Ascending aorta (tissue), 2 donors: Measurements from ENCODE around the gene ARHGAP24. TPM values are rescaled to one million over a fixed set of nuclear protein-coding genes. Genes with fewer than 3 reads are reported as not detected.

Experiments used
- DNase-seq, 2 donors: peaks; one replicate each; pipeline ENCODE4 v3.0.0-alpha.2; 2019; ENCODE audit warnings: low spot score in 2 of 2
- H3K27ac ChIP-seq, 2 donors: fragments of 200-600 bp; sonication (generic); one replicate each; pipeline ENCODE4 v1.5.1; 2016 to 2017; ENCODE audit warnings: mild to moderate bottlenecking in 1 of 2
- H3K27me3 ChIP-seq: fragments of 200-600 bp; sonication (generic); one replicate; pipeline ENCODE4 v1.5.1; 2017
- H3K36me3 ChIP-seq, 2 donors: fragments of 200-600 bp; sonication (generic); one replicate each; pipeline ENCODE4 v1.5.1; 2016
- H3K4me1 ChIP-seq, 2 donors: fragments of 200-600 bp; sonication (generic); one replicate each; pipeline ENCODE4 v1.5.1; 2016 to 2017; ENCODE audit warnings: mild to moderate bottlenecking in 1 of 2
- H3K4me3 ChIP-seq, 2 donors: fragments of 200-600 bp; sonication (generic); one replicate each; pipeline ENCODE4 v1.5.1; 2016 to 2017; ENCODE audit warnings: mild to moderate bottlenecking in 1 of 2
- H3K9me3 ChIP-seq, 2 donors: fragments of 200-600 bp; sonication (generic); one replicate each; pipeline ENCODE4 v1.5.1; 2016
- CTCF ChIP-seq, 3 experiments: fragments of 200-600 bp in 2 of 3; fragments of 450-650 bp in 1 of 3; sonication (generic) in 2 of 3; IDR thresholded peaks; one replicate each; pipeline ENCODE4 v1.5.1; 2016 to 2019; ENCODE audit warnings: antibody characterized with exemption in 3 of 3, mild to moderate bottlenecking in 1 of 3, moderate library complexity in 1 of 3
- intact Hi-C: fragments of 100-400 bp; cut with DNase I; formaldehyde crosslinking; loops from one replicate; pipeline ENCODE4 v1.15.1; 2023
- total RNA-seq: library from RNA; depleted of rRNA; stranded (reverse); fragments of >200 nt; gene quantifications from one replicate; pipeline ENCODE4 v1.1.0, GENCODE V29; 2016

Gene ARHGAP24
- total RNA-seq, 1 donor from 2014 or later = 13.9 TPM

- Histone ChIP-seq H3K36me3 (no peaks in the 10 kb centered on the region), H3K9me3 (no peaks in the 10 kb centered on the region), H3K27ac (no peak overlapping the region), H3K27me3 (no peaks in the 10 kb centered on the region), H3K4me3 (no peak overlapping the region), H3K4me1 (peaks cover 0 to 4% of the 10 kb centered on the region in 2 donors)
- no peak for DNase-seq
- no peak for TF ChIP-seq CTCF (IDR thresholded peaks at IDR 0.05)
- intact Hi-C loops = no loop called here
These were observed 563.1 kb downstream of the ARHGAP24 start for GRCh38 chr4:86038037-86038436.

- no peaks in the 10 kb centered on the region for H3K4me1 ChIP-seq
- intact Hi-C loops = loop anchor here (2.0 to 10.0 kb wide), 5 partner anchors 75 to 959 kb away; no protein-coding TSS in a partner anchor
- H3K4me3 ChIP-seq = peak overlapping the region in 1 of 2 donors; percentile 16
- peak; percentile 57 to 72 (median 57) for TF ChIP-seq CTCF (IDR thresholded peaks at IDR 0.05)
- peak in 1 of 2 donors; percentile 68 for DNase-seq
- no peaks in the 10 kb centered on the region for H3K9me3 ChIP-seq
- no peaks in the 10 kb centered on the region for H3K27me3 ChIP-seq
- no peaks in the 10 kb centered on the region for H3K36me3 ChIP-seq
- H3K27ac ChIP-seq = no peak overlapping the region
These were observed 569.0 kb downstream of the ARHGAP24 start for GRCh38 chr4:86043755-86044592.

GRCh38 chr4:86044593-86044985 lies 569.6 kb downstream of the ARHGAP24 start:
- TF ChIP-seq CTCF (IDR thresholded peaks at IDR 0.05) = no peak
- Histone ChIP-seq H3K27me3 (no peaks in the 10 kb centered on the region), H3K4me1 (no peaks in the 10 kb centered on the region), H3K4me3 (no peak overlapping the region), H3K27ac (no peak overlapping the region), H3K36me3 (no peaks in the 10 kb centered on the region), H3K9me3 (no peaks in the 10 kb centered on the region)
- no peak for DNase-seq
- intact Hi-C loops = loop anchor here (2.0 to 10.0 kb wide), 4 partner anchors 76 to 960 kb away; no protein-coding TSS in a partner anchor

- Histone ChIP-seq H3K9me3 (no peaks in the 10 kb centered on the region), H3K27me3 (no peaks in the 10 kb centered on the region), H3K36me3 (no peaks in the 10 kb centered on the region), H3K27ac (no peak overlapping the region), H3K4me3 (no peak overlapping the region), H3K4me1 (no peaks in the 10 kb centered on the region)
- TF ChIP-seq CTCF (IDR thresholded peaks at IDR 0.05) = no peak
- DNase-seq = no peak
- intact Hi-C loops = loop anchor here (10.0 kb wide), 1 partner anchor 964 kb away; no protein-coding TSS in a partner anchor
These were observed 573.5 kb downstream of the ARHGAP24 start for GRCh38 chr4:86048426-86048825.

- no peak overlapping the region for H3K27ac ChIP-seq
- no peaks in the 10 kb centered on the region for H3K4me1 ChIP-seq
- no peak for TF ChIP-seq CTCF (IDR thresholded peaks at IDR 0.05)
- H3K9me3 ChIP-seq = no peaks in the 10 kb centered on the region
- H3K27me3 ChIP-seq = no peaks in the 10 kb centered on the region
- no peak for DNase-seq
- intact Hi-C loops = no loop called here
- H3K36me3 ChIP-seq = no peaks in the 10 kb centered on the region
- H3K4me3 ChIP-seq = no peak overlapping the region
These were observed 575.5 kb downstream of the ARHGAP24 start for GRCh38 chr4:86050496-86050895.
